SK-N-MC (cell line): ENCODE data around the gene MORN3.

Experiments used
- EZH2 ChIP-seq: fragments of 200-600 bp; sonication (generic); IDR thresholded peaks from one replicate; pipeline ENCODE4 v1.6.1; 2017; ENCODE audit warnings: antibody characterized with exemption
- FOXP2 ChIP-seq: optimal IDR thresholded peaks from 2 replicates; pipeline ENCODE3; 2011; ENCODE audit warnings: mild to moderate bottlenecking, moderate library complexity; ENCODE audit not compliant: insufficient read depth; ENCODE audit errors: extremely low read length, control extremely low read depth
- POLR2AphosphoS5 ChIP-seq: IDR thresholded peaks from 2 replicates; pipeline ENCODE4 v1.6.1; 2012; ENCODE audit warnings: mild to moderate bottlenecking, low read depth, low read length, borderline replicate concordance

DNA sequence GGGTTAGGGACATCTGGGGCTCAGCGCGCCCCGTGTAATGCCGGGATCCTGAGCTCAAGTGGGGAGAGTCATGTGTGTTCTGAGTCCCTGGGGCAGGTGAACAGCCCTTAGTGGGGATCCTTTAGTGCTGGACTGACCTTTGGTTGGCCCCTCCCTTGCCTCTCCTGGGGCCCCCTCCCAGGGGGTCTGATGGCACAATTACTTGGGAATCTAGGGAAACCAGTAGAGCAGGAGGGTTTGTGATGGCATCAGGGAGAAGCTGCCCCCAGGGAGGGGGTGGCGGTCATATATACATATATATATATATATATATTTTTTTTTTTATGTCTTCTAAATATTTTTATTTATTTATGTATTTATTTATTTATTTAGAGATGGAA lies at the start of gene MORN3:
- TF ChIP-seq EZH2 = no peak
- TF ChIP-seq POLR2AphosphoS5 = no peak
- no peak for TF ChIP-seq FOXP2
